Posterior vena cava (tissue), 2 donors: ENCODE measurements around the gene PHF2. TPM values are rescaled to one million over a fixed set of nuclear protein-coding genes. Genes with fewer than 3 reads are reported as not detected.

ENCODE experiments used
- DNase-seq: peaks from one replicate; pipeline ENCODE4 v3.0.0-alpha.2; 2020; ENCODE audit warnings: low spot score
- intact Hi-C, 2 donors: fragments of 100-400 bp; cut with DNase I; formaldehyde crosslinking; loops; one replicate each; pipeline versions ENCODE4 v1.14.1 to v1.14.2; 2022 to 2023
- total RNA-seq, 2 donors: library from RNA; stranded (reverse); fragmentation: NEBNext Ultra II Directional; extraction: Animal tissue kit (Norgen Biotek cat#: 25700); gene quantifications; one replicate each; pipeline ENCODE4 v1.2.1, GENCODE V29; 2021
- donor health status: DM: yes; HTN: yes; CAD: no.
- donor health status: DM: yes; HTN: yes; CAD: no.

PHF2 gene
- total RNA-seq, 2 donors from 2014 or later, result 26.1 to 27.9 TPM

DNA sequence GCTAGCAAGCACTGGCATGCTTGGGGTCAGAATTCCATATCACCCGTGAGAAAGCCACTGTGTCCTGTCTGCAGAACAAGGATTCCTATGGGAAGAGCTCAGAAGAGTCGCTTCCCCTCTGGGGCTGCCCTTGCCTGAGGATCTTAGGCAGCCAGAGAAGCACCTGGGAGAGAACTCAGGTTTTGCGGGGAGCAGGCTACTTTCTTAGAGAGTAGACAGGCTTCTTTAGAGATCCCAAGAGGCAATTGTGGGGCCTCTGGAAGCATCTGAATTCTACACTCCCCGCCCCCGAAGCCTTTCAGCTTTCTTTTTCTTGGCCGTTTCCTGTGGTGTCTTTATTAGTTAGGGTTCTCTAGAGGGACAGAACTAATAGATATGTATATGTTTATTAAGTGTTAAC lies 40.9 kb downstream of the PHF2 start:
- no peak for DNase-seq
- intact Hi-C loops, result no loop called here

DNA sequence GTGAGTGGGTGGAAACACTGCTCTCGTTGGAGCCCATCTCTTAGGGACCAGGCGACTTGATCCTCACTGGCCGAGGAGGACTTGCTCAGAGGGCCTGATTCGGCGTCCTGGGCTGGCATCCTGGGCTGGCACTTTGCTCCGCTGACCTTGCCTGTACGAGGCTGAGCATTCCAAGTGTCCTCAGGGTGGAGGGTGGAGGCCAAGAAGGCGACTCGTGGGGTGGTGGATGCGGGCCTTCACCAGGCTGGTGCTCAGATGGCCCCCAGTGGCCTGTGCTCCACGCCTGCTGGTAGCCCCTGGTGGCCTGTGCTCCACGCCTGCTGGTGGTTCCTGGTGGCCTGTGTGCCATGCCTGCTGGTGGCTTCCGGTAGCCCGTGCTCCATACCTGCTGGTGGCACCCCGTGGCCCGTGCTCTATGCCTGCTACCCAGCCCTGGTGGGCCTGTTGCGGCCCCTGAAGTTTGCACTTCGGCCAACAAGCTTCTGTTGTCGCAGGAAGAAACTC lies 42.9 kb downstream of the PHF2 start:
- no peak for DNase-seq
- intact Hi-C loops, result no loop called here

DNA sequence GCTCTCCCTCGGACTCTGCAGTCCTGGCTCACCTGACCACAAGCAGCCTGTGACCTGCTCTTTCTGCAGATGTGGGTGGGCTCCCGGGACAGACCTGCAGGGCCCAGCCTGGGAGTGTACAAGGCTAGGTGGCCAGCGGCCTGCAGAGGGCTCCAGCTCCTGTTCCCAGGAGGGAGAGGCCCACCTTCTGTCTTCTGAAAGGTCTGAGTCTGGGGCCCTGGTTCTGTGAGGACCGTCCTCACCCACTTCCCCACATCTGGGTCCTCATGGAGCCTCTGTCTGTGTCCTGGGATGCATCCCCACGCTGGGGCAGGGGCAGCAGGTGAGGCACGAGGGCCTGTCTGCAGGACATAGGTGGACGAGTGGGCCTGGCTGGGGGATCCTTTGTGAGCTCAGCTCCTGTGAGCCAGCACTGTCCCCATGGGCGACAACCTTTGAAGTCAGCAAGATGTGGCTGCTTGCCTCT lies 43.7 kb downstream of the PHF2 start:
- no peak for DNase-seq
- intact Hi-C loops, result no loop called here

- DNase-seq, result peak; percentile 71
- intact Hi-C loops, result no loop called here
These were observed 44.8 kb downstream of the PHF2 start for GRCh38 chr9:93620881-93621820.

- intact Hi-C loops, result no loop called here
These were observed 45.5 kb downstream of the PHF2 start for GRCh38 chr9:93621922-93622321.

GRCh38 chr9:93622691-93623090 lies 46.3 kb downstream of the PHF2 start:
- no peak for DNase-seq
- intact Hi-C loops, result no loop called here

More at GRCh38 chr9:93621922-93622321, 45.5 kb downstream of the PHF2 start:
- DNase-seq, result no peak

GRCh38 chr9:93623753-93624152 lies 47.4 kb downstream of the PHF2 start:
- intact Hi-C loops, result no loop called here
- DNase-seq, result no peak

GRCh38 chr9:93624431-93624834 lies 48.0 kb downstream of the PHF2 start:
- intact Hi-C loops, result no loop called here
- no peak for DNase-seq

- intact Hi-C loops, result no loop called here
- DNase-seq, result no peak
These were observed 48.6 kb downstream of the PHF2 start for GRCh38 chr9:93624977-93625376.

GRCh38 chr9:93629920-93630319 lies 53.5 kb downstream of the PHF2 start:
- intact Hi-C loops, result no loop called here

DNA sequence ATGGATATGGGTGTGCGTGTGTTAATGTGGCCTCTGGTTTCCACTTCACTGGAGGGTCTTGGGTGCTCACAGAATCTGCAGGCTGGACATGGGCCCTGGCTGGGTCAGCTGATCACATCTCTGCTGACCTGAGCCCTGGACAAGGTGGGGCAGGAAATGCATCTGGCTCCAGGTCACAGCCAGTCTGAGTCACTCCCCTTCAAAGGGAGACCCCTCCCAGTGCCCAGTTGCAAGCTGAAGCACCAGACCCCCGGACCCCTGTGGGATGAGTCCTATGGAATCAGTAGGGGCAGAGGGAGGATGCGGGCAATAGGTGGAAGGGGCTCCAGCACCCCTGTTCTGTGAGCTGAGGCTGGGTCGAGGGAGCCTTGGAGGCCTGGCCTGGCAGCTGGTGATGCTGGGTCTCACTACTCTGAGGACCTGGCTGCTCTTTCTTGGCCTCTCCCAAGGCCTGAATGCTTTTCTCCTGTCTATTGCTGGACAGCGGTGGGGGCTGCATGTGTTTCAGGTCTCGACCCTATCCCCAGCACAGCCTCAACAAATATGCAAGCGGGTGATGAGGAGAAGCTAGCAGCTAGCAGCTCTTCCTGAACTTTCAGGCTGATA lies 54.5 kb downstream of the PHF2 start:
- intact Hi-C loops, result no loop called here

More at GRCh38 chr9:93629920-93630319, 53.5 kb downstream of the PHF2 start:
- DNase-seq, result no peak

DNA sequence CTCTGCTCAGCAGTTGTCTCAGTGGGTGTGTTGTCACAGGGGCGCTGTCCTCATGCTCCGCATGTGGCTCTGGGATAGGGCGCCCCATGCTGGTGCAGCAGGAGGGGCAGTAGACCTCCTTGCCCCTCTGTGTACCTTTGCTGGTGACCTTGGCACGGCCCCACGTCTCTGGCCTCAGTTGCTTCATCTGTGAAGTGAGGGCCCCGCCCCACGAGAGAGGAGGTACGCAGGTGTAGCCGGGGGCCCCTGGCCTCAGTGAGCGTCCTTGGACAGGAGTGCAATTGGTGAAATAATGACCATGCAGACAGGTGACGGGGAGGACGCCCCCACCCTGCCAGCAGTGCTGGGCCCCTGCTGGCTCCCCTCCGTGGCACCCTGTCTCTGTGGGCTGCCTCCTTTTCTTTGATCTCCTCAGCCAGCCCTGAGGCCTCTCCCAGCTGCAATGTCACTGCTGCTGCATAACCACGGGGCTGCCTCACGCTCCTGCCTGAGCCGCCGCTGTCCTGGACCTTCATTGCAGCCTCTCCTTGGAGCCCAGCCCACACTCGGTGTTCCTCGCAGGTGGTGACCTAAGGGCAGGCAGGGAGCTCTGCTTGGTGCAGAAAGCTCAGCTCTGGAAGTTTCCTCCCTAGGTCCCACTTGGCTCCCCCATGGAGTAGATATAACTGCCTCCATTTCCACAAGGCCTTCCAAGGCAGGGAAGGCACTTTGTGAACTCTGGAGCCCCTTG lies 57.3 kb downstream of the PHF2 start:
- DNase-seq, result peak; percentile 81
- intact Hi-C loops, result no loop called here

More for the DNA sequence above, 54.5 kb downstream of the PHF2 start:
- no peak for DNase-seq

DNA sequence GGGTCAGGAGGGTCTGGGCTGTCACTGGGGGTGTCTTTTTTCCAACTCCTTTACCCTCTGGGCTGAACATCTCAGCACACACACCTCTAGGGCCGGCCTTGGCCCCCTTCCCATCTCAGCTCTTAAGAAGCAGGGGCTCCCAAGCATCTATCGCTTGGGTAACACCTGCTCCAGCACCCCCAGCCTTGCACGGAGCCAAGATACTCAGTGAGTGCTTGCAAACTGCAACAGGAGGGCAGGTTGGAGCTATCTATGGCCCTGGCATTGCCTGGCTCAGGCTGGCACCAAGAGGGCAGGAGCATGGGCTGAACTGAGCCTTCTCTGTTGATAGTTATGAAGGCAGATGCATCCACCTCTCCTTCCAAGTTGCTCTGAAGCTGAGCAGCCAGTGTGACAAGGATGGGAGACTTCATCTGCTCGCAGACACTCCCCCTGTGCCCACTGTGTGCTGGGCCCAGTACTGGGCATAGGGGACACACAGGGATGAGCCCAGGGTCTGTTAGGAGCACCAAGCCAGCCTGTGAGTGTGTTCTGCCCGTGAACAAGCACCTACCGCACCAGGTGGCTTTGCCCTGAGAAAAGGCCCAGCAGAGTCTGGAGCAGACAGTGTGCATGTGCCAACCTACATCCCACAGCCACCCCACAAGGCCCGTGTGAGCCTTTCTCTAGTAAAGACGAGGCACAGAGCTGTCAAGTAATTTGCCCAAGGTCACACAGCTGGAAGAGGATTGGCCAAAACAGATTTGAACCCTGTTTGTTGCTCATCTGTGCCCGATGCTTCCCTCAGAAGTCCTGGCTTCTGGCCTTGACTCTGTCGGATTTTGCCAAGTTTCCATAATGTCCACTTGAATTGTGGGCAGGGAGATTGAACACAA lies 58.2 kb downstream of the PHF2 start:
- intact Hi-C loops, result no loop called here
- no peak for DNase-seq

DNA sequence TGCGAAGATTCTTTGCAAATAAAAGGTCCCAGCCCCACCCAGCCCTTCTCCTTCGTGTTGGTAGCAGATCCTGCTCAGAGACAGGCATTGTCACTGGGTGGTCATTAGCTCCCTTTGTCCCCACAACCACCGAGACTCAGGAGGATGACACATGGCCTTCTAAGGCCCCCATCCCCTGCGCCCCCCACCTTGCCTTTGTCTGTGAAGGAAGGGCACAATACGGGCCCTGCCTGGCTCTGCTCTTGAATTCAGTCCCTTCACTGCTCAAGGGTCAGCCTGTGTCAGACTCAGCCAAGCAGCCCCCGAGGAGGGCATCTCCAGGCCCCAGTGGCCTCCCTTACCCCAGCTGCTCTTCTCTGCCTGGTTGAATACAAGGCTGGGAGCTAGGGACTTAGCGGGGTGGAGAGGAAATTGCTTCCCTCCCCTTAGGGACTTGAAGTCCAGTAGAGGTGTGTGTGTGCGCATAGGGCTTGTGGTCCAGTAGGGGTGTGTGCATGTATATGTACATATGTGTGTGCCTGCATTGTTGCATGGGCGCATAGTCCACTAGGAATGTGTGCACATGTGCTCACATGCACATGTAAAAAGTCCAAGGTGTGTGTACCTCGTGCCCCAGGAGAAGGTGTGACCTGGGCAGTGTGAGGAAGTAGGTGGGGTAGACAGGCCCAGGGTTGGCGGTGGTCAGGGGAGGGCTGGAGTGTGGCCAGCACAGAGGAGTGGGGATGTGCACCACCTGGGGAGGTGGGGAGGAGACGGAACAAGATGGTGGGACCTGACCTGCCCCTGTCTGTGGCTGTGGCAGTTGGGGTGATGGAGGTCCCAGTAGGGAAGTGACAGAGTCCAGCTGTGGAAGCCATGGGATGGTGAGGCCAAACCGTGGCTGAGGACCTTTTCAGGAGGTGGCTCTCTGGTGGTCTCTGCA lies 59.1 kb downstream of the PHF2 start:
- intact Hi-C loops, result no loop called here
- DNase-seq, result no peak

DNA sequence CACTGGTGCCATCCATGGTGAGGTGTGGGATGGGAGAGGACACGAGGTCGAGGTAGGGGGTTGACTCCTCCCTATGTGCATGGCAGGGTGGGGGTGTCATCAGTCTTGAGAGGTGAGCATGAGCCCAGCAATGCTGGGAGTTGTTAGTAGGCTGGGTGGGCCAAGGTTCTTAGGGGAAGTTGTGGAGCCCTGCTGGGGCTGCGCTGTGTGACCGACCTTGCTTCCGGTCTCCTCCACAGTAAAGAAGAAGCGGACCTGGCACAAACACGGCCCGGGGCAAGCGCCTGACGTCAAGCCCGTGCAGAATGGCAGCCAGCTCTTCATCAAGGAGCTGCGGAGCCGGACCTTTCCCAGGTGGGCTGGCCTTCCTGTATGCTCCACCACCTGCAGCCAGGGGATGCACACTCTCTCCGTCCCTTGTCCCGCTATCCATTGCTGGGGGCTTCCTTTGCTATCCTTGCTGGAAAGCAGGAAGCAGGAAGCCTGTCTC lies 59.8 kb downstream of the PHF2 start:
- intact Hi-C loops, result no loop called here
- peak; percentile 78 for DNase-seq

- DNase-seq, result no peak
- intact Hi-C loops, result no loop called here
These were observed 60.3 kb downstream of the PHF2 start for GRCh38 chr9:93636667-93637066.

GRCh38 chr9:93637886-93638285 lies 61.5 kb downstream of the PHF2 start:
- DNase-seq, result no peak
- intact Hi-C loops, result no loop called here

DNA sequence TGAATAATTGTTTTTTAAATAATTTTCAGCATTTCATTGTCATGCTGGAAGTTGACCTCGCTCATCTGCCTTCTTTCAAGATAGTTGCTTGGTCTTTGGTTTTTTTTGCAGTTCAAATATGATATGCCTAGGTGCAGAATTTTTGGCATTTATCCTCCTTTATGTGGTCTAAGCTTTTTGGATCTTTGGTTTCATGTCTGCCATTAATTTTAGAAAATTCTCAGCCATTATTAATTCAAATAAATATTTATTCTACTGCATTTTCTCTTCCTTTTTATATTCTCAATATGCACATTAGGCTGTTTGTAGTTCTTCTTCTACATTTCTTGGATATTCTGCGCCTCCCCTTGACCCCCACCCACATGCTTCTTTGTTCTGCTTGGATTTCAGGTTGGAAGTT lies 63.6 kb downstream of the PHF2 start:
- no peak for DNase-seq
- intact Hi-C loops, result no loop called here
